Panc1 (cell line): Measurements from ENCODE around the gene BAIAP2.
A peak's percentile ranks its signal among the peaks of the same experiment; 100 is the strongest.

ENCODE experiments used
- CTCF ChIP-seq: fragments of 450-650 bp; IDR thresholded peaks from 2 replicates; pipeline ENCODE4 v1.5.1; 2017; ENCODE audit warnings: mild to moderate bottlenecking
- POLR2AphosphoS5 ChIP-seq: IDR thresholded peaks from 2 replicates; pipeline ENCODE4 v1.6.1; 2012; ENCODE audit warnings: mild to moderate bottlenecking, low read depth, low read length, moderate library complexity
- SIN3A ChIP-seq: IDR thresholded peaks from 2 replicates; pipeline ENCODE4 v1.6.1; 2012; ENCODE audit warnings: low read depth, mild to moderate bottlenecking, low read length, moderate library complexity, borderline replicate concordance; ENCODE audit not compliant: insufficient read depth

GRCh38 chr17:81101614-81102306, 66.8 kb downstream of the BAIAP2 start:
- peak; percentile 100 for TF ChIP-seq CTCF
- TF ChIP-seq SIN3A: no peak
- peak; percentile 60 for TF ChIP-seq POLR2AphosphoS5
